GM12865 (cell line): ENCODE results near the gene LGMN.
A peak's percentile ranks its signal among the peaks of the same experiment; 100 is the strongest.
"Not testable (repeated sequence)": the region's sequence is repeated elsewhere in the genome, so short reads cannot be mapped to it uniquely, and the experiment has no call there.

Experiments used
- DNase-seq: peaks from one replicate; pipeline ENCODE4 v3.0.0; 2010; ENCODE audit warnings: low read depth
- H3K4me3 ChIP-seq: 2 replicates; pipeline ENCODE4 v1.5.1; 2011; ENCODE audit warnings: mild to moderate bottlenecking, low read depth, low read length, control low read depth
- CTCF ChIP-seq: IDR thresholded peaks from 2 replicates; pipeline ENCODE4 v1.5.1; 2011; ENCODE audit warnings: low read length, control low read depth, low read depth, inconsistent platforms; ENCODE audit not compliant: insufficient read depth; ENCODE audit errors: missing control alignments

Gene LGMN

DNA sequence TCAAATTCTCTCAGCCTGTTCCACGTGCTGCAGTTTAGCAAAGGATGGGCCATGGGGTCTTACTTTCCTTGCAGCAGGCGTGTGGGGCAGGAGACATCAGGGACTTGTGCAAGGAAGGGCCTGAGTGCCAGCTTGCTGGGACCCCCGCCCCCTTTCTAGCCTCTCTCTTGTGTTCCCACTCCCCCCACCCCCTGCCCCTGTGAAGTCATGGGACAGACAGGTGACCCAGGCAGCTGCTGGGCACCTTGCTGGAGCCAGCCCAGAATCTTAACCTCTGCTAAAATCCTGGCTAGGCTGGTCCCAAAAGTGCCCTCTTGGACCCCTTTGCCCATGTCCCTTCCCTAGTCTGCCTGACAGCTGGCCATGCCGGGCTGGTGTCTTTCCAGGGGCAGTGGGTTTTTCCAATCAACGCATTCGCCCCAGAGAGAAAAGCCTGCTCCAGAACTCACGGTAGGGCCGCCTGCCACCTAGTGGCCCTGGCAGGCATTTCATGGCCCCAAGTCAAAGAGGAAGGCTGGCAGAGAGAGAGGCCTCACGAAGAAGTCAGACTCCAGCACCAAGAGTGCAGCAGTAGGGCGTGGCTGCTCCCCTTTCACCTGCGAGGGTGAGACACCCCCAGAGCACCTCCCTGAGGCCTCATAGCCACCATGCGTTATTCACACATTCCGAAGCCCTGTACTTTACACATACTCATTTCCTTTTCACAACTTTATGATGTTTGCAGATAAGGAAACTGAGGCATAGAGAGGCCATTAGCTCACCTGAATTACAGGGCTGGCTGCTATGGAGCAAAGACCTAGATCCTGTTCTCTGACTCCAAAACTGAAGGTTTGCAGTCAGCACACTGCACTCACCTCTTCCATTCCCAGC lies 67.4 kb downstream of the LGMN start:
- TF ChIP-seq CTCF, result peak; percentile 95
- DNase-seq, result peak; percentile 87
- H3K4me3 ChIP-seq, result no peak overlapping the region

GRCh38 chr14:92680330-92680729 lies 68.1 kb downstream of the LGMN start:
- H3K4me3 ChIP-seq, DNase-seq: not testable (repeated sequence)

DNA sequence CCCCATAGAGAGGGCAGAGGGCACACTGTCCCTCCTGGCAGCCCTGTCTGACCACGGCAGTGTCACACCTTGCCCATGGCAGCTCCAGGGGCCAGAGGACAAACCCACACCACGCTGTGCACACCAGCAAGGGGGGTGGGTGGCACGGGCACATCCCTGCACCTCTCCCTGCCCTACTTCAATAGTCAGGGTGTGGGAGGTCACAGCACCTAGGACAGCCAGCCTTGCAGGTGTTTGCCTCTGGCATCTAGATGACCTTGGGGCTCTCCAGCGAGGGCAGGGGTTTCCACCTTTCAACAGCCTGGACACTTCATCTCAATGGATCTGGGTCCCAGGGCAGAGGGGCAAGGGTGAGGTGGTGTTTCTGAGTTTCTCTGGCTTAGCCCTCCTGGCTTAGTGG lies 69.2 kb downstream of the LGMN start:
- no peak for DNase-seq
- no peak overlapping the region for H3K4me3 ChIP-seq
- TF ChIP-seq CTCF, result no peak

GRCh38 chr14:92678766-92679165 lies 69.7 kb downstream of the LGMN start:
- TF ChIP-seq CTCF, result no peak
- DNase-seq, result no peak
- no peak overlapping the region for H3K4me3 ChIP-seq

DNA sequence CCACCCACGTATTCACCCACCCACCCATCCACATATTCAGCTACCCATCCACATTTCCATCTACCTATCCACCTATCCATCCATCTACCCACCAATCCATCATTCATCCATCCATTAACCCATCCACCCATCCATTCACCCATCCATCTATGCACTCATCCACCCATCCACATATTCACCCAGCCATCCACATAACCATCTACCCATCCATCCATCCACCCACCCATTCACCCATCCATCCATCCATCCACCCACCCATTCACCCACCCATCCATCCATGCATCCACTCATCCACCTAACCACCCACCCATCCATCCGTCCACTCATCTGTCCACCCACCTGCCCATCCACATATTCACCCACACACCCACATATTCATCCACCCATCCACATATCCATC lies 70.5 kb downstream of the LGMN start:
- TF ChIP-seq CTCF, result no peak
- no peak for DNase-seq
- no peak overlapping the region for H3K4me3 ChIP-seq

DNA sequence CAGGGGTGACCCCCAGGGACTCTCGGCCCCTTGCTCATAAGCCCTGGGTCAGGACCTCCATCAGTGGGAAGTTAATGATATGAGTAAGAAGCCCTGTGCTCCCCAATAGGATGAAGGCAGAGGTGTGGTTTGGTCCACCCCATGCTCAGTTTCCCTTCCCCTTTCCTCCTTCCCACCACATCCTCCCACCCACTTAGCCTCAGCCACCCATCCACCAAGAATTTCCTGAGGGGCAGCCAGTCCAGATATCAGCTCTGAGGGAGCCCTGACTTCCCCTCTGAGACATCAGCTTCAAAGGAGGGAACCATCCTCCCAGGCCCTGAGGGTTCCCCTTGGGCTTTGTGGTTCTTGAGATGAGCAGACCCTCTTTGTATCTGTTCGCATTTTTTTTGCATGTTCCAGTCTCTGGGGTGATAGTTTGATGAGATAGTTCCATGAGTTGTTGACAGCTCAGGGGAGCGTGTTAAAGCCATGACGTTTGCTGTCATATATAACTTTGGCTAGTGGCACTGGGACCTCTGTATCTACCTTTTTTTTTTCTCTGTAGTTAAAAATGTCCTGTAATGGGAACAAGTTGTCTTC lies 71.2 kb downstream of the LGMN start:
- H3K4me3 ChIP-seq, result no peak overlapping the region
- TF ChIP-seq CTCF, result no peak
- peak; percentile 97 for DNase-seq

DNA sequence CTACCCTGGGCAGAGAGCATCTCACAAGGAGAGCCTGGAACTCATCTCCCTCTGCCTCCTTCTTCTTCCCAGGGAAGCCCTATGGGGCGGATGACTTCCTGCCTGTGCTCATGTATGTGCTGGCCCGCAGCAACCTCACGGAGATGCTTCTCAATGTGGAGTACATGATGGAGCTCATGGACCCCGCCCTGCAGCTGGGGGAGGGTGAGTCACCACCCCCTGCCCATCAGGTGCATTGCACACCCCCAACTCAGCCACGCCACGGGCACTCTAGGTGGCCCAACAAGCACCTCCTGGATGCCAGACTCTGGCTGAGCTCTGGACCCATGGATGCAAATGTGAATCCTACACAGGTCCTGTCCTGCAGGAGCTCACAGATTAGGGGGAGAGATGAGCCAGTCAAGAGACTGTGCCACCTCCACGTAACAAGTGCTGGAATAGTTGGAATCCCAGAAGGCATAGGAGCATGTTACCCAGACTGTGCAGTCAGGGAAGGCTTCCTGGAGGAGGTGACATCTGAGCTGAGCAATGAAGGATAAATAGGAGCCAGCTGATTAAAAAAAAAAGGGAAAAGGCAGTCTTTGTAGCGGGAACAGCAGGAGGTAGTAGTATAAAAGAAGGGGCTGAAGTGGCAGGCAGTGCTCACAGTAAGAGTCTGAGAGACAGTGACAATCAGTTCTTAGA lies 71.9 kb downstream of the LGMN start:
- peak overlapping the region; percentile 7; the same call in 1 of the 2 replicates for H3K4me3 ChIP-seq
- TF ChIP-seq CTCF, result no peak

More for the DNA sequence above, 71.9 kb downstream of the LGMN start:
- peak; percentile 33 for DNase-seq
